Measurements from ENCODE around the gene ZNF860.

DNA sequence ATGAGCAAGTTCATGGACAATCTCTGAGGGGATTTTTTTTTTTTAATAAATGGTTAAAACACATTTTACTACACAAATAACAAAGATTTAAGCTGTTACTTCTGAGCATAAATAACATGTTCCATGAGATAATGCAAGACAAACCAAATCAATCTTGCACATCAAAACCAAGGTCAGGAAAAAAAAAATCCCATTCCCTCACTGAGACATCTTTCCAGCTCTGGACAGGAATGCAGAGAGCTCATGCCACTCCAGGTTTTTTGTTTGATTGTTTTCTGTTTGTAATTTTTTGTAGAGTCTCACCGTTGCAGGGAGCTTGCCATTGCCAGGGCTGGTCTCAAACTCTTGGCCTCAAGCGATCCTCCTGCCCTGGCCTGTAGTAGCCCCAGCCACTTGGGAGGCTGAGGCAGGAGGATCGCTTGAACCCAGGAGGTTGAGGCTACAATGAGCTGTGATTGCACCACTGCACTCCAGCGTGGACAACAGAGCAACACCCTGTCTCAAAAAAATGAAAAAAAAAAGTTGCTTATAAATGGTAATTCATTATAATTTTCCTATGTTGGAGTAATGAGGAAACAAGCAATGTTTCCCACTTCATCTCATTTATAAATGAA, 14.5 kb upstream of the ZNF860 start:
- TF ChIP-seq TAF1 (IDR thresholded peaks at IDR 0.05; ENCODE audit: borderline replicate concordance, insufficient read depth, low read length) = no peak
- TF ChIP-seq REST (IDR thresholded peaks at IDR 0.05; ENCODE audit: insufficient read depth in 1 of 2, low read depth in 2 of 2, low read length in 2 of 2) = no peak
- no peak for TF ChIP-seq SIN3A (IDR thresholded peaks at IDR 0.05; ENCODE audit: borderline replicate concordance, insufficient read depth, low read length)

Measured in PFSK-1 (cell line).